Suprapubic skin (tissue), 3 donors: Measurements from ENCODE around the gene UQCRQ.

ENCODE experiments used
- EP300 ChIP-seq: sonication (generic); formaldehyde crosslinking; IDR thresholded peaks from one replicate; pipeline ENCODE4 v1.6.1; 2017; ENCODE audit warnings: antibody characterized with exemption
- POLR2A ChIP-seq, 2 donors: fragments of 450-650 bp; IDR thresholded peaks; one replicate each; pipeline ENCODE4 v1.6.1; 2017; ENCODE audit warnings: antibody characterized with exemption in 2 of 2, mild to moderate bottlenecking in 2 of 2, moderate library complexity in 2 of 2
- TF ChIP-seq, protein P1 (sequence below), 2 donors: fragments of 200-600 bp in 1 of 2; fragments of 450-650 bp in 1 of 2; sonication (generic) in 1 of 2; IDR thresholded peaks; one replicate each; pipeline ENCODE4 v1.5.1; 2016 to 2019; ENCODE audit warnings: antibody characterized with exemption in 2 of 2, mild to moderate bottlenecking in 1 of 2, moderate library complexity in 1 of 2

DNA sequence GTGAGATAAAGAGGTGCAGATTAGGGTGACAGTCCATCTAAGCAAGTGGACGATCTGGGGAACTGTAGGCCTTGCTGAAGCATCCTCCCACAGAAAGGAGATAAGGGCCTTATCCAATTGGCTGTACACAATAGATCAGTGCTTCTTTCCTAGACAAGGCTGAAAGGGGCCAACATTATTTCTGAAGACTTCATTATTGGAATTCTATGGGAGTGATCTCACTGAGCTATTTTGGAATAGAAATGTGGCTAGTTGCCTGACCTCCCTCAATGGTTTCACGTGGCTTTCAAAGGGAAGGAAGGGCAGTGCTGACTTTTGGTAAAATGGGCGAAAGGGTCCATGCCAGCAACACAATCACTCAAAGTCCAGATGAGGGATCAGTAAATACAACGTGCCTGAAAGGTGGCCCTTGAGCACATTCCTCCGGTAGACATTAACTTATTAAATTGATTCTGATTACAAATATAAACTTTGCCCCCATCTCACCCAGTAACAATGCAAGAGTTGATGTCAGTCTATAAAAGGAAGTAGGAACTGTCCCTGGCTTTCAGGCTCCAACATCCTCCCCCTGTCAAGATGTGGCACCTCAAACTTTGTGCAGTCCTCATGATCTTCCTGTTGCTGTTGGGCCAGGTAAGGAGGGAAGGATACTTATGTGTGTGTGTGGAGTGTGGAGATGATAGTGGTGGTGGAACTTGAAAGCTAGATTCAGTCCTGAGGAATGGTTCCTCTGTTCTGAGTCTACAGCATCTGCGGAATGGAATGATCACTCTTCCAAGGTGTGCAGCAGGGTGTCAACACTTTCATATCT is 6.9 kb downstream of the UQCRQ start, which contains the start of gene LEAP2:
- TF ChIP-seq, protein P1, sequence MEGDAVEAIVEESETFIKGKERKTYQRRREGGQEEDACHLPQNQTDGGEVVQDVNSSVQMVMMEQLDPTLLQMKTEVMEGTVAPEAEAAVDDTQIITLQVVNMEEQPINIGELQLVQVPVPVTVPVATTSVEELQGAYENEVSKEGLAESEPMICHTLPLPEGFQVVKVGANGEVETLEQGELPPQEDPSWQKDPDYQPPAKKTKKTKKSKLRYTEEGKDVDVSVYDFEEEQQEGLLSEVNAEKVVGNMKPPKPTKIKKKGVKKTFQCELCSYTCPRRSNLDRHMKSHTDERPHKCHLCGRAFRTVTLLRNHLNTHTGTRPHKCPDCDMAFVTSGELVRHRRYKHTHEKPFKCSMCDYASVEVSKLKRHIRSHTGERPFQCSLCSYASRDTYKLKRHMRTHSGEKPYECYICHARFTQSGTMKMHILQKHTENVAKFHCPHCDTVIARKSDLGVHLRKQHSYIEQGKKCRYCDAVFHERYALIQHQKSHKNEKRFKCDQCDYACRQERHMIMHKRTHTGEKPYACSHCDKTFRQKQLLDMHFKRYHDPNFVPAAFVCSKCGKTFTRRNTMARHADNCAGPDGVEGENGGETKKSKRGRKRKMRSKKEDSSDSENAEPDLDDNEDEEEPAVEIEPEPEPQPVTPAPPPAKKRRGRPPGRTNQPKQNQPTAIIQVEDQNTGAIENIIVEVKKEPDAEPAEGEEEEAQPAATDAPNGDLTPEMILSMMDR (IDR thresholded peaks at IDR 0.05) = no peak
- TF ChIP-seq POLR2A (IDR thresholded peaks at IDR 0.05) (no peak), EP300 (no peak)
